Mesothelial cell of epicardium (in vitro differentiated cells): ENCODE measurements around the gene SCLT1. TPM values are rescaled to one million over a fixed set of nuclear protein-coding genes. Genes with fewer than 3 reads are reported as not detected.

ENCODE experiments used
- DNase-seq, 2 experiments: peaks; one replicate each; pipeline ENCODE4 v3.0.0; 2021; ENCODE audit warnings: low spot score in 2 of 2; ENCODE audit not compliant: unreplicated experiment in 2 of 2
- H3K27ac Mint-ChIP-seq: 2 replicates; pipeline ENCODE4 v1.8.0; 2021; ENCODE audit warnings: mixed read lengths
- H3K27me3 Mint-ChIP-seq: 2 replicates; pipeline ENCODE4 v1.8.0; 2021; ENCODE audit warnings: low read depth, mixed read lengths
- H3K36me3 Mint-ChIP-seq: 2 replicates; pipeline ENCODE4 v1.8.0; 2021; ENCODE audit warnings: mixed read lengths
- H3K4me1 Mint-ChIP-seq: 2 replicates; pipeline ENCODE4 v1.8.0; 2021; ENCODE audit warnings: mixed read lengths
- H3K4me3 Mint-ChIP-seq: 2 replicates; pipeline ENCODE4 v1.8.0; 2021; ENCODE audit warnings: mild to moderate bottlenecking, moderate library complexity, mixed read lengths
- H3K9me3 Mint-ChIP-seq: 2 replicates; pipeline ENCODE4 v1.8.0; 2021; ENCODE audit warnings: mixed read lengths
- CTCF ChIP-seq: fragments of 200-600 bp; sonication (generic); IDR thresholded peaks from one replicate; pipeline ENCODE4 v1.5.0; 2021; ENCODE audit warnings: antibody characterized with exemption; ENCODE audit not compliant: unreplicated experiment
- total RNA-seq: library from RNA; stranded (reverse); gene quantifications from 3 replicates; pipeline ENCODE4 v1.2.1, GENCODE V29; 2021

The SCLT1 gene
- total RNA-seq, 1 donor from 2014 or later: 19.0 TPM

- DNase-seq: no peak
- Mint-ChIP-seq H3K9me3 (peaks cover 13% of the 10 kb centered on the region), H3K27ac (no peak overlapping the region), H3K4me3 (no peak overlapping the region), H3K27me3 (no peaks in the 10 kb centered on the region), H3K4me1 (peaks cover 15% of the 10 kb centered on the region), H3K36me3 (peaks cover 2% of the 10 kb centered on the region)
- TF ChIP-seq CTCF: no peak
Measured at GRCh38 chr4:129043523-129043922, 49.8 kb downstream of the SCLT1 start.

- Mint-ChIP-seq H3K4me1 (peaks cover 15% of the 10 kb centered on the region), H3K36me3 (peaks cover 9% of the 10 kb centered on the region), H3K9me3 (no peaks in the 10 kb centered on the region), H3K27me3 (no peaks in the 10 kb centered on the region), H3K4me3 (no peak overlapping the region), H3K27ac (peak overlapping the region; percentile 45)
- no peak for TF ChIP-seq CTCF
- no peak for DNase-seq
Measured at GRCh38 chr4:129040471-129040870, 52.9 kb downstream of the SCLT1 start.

- H3K4me1 Mint-ChIP-seq: peaks cover 17% of the 10 kb centered on the region
- TF ChIP-seq CTCF: no peak
- peaks cover 14% of the 10 kb centered on the region for H3K36me3 Mint-ChIP-seq
- DNase-seq: no peak
- no peak overlapping the region for H3K27ac Mint-ChIP-seq
- peaks cover 3% of the 10 kb centered on the region for H3K9me3 Mint-ChIP-seq
- H3K4me3 Mint-ChIP-seq: no peak overlapping the region
- H3K27me3 Mint-ChIP-seq: no peaks in the 10 kb centered on the region
Measured at GRCh38 chr4:129037093-129037492, 56.2 kb downstream of the SCLT1 start.

- no peak for DNase-seq
- no peaks in the 10 kb centered on the region for H3K4me1 Mint-ChIP-seq
- H3K4me3 Mint-ChIP-seq: no peak overlapping the region
- H3K27me3 Mint-ChIP-seq: no peaks in the 10 kb centered on the region
- TF ChIP-seq CTCF: no peak
- peaks cover 55% of the 10 kb centered on the region for H3K36me3 Mint-ChIP-seq
- peaks cover 66% of the 10 kb centered on the region for H3K9me3 Mint-ChIP-seq
- no peak overlapping the region for H3K27ac Mint-ChIP-seq
Measured at GRCh38 chr4:129014566-129015509, 78.5 kb downstream of the SCLT1 start.

- Mint-ChIP-seq H3K36me3 (peaks cover 38% of the 10 kb centered on the region), H3K27me3 (no peaks in the 10 kb centered on the region), H3K4me1 (no peaks in the 10 kb centered on the region), H3K4me3 (no peak overlapping the region), H3K27ac (no peak overlapping the region), H3K9me3 (peaks cover 61% of the 10 kb centered on the region)
- DNase-seq: no peak
- no peak for TF ChIP-seq CTCF
Measured at GRCh38 chr4:129008096-129008495, 85.2 kb downstream of the SCLT1 start.
